GM19438 (cell line): ENCODE measurements around the gene ADH1C.
"Not testable (repeated sequence)": the region's sequence is repeated elsewhere in the genome, so short reads cannot be mapped to it uniquely, and the experiment has no call there.

ENCODE experiments used
- ATAC-seq: cut with Tn5 transposase; IDR thresholded peaks from one replicate; pipeline ENCODE4 v1.9.1; 2021; ENCODE audit warnings: low read depth; ENCODE audit not compliant: unreplicated experiment

Gene ADH1C

GRCh38 chr4:99359480-99360204, 7.1 kb upstream of the ADH1C start:
- ATAC-seq, result no peak

GRCh38 chr4:99357948-99358347, 5.4 kb upstream of the ADH1C start:
- ATAC-seq, result no peak

GRCh38 chr4:99356992-99357391, 4.4 kb upstream of the ADH1C start:
- ATAC-seq, result peak; percentile 64

GRCh38 chr4:99356149-99356548, 3.6 kb upstream of the ADH1C start:
- not testable (repeated sequence) for ATAC-seq

GRCh38 chr4:99351487-99351886, 1.1 kb downstream of the ADH1C start:
- no peak for ATAC-seq

GRCh38 chr4:99349338-99349737, 3.2 kb downstream of the ADH1C start:
- ATAC-seq, result no peak

- not testable (repeated sequence) for ATAC-seq
These were observed 9.9 kb downstream of the ADH1C start for GRCh38 chr4:99342624-99343023.

- ATAC-seq, result no peak
These were observed 11.1 kb downstream of the ADH1C start for GRCh38 chr4:99341426-99341825.

GRCh38 chr4:99339172-99339571, 13.4 kb downstream of the ADH1C start:
- ATAC-seq, result no peak

- ATAC-seq, result no peak
These were observed 16.0 kb downstream of the ADH1C start for GRCh38 chr4:99336553-99336952.

- no peak for ATAC-seq
These were observed 17.7 kb downstream of the ADH1C start for GRCh38 chr4:99334880-99335279.

GRCh38 chr4:99330648-99331047, 21.9 kb downstream of the ADH1C start:
- no peak for ATAC-seq

- ATAC-seq, result no peak
These were observed 22.7 kb downstream of the ADH1C start for GRCh38 chr4:99329876-99330275.

GRCh38 chr4:99324979-99325378, 27.6 kb downstream of the ADH1C start:
- no peak for ATAC-seq

GRCh38 chr4:99324361-99324760, 28.2 kb downstream of the ADH1C start:
- ATAC-seq, result no peak

- ATAC-seq, result no peak
These were observed 28.8 kb downstream of the ADH1C start for GRCh38 chr4:99323756-99324155.

GRCh38 chr4:99321241-99322191, 31.0 kb downstream of the ADH1C start, which contains the start of gene ADH1B:
Gene ADH1B (minus strand): TSS chr4:99321401. CDS start chr4:99321331, 70 bp downstream.
- no peak for ATAC-seq

- not testable (repeated sequence) for ATAC-seq
These were observed 34.7 kb downstream of the ADH1C start for GRCh38 chr4:99317811-99318210.

GRCh38 chr4:99317354-99317753, 35.2 kb downstream of the ADH1C start:
- ATAC-seq, result no peak

GRCh38 chr4:99315839-99316238, 36.7 kb downstream of the ADH1C start:
- no peak for ATAC-seq

GRCh38 chr4:99314211-99314610, 38.3 kb downstream of the ADH1C start:
- no peak for ATAC-seq
